ENCODE results near the gene SH3RF1.

GRCh38 chr4:169233691-169234090 lies 37.1 kb downstream of the SH3RF1 start:
- TF ChIP-seq CTCF (IDR thresholded peaks at IDR 0.05; ENCODE audit: low read depth, low read length, poor library complexity, severe bottlenecking) (no peak), EZH2phosphoT487 (IDR thresholded peaks at IDR 0.05; ENCODE audit: borderline replicate concordance, low read length) (no peak)

Measured in DOHH2 (cell line).